HG02678 (cell line): ENCODE measurements around the gene KCNIP4.
A peak's percentile ranks its signal among the peaks of the same experiment; 100 is the strongest.
"Not testable (repeated sequence)": the region's sequence is repeated elsewhere in the genome, so short reads cannot be mapped to it uniquely, and the experiment has no call there.

Source experiments
- ATAC-seq: cut with Tn5 transposase; IDR thresholded peaks from one replicate; pipeline ENCODE4 v1.9.1; 2021; ENCODE audit warnings: mild to moderate bottlenecking, moderate library complexity; ENCODE audit not compliant: unreplicated experiment

The KCNIP4 gene

DNA sequence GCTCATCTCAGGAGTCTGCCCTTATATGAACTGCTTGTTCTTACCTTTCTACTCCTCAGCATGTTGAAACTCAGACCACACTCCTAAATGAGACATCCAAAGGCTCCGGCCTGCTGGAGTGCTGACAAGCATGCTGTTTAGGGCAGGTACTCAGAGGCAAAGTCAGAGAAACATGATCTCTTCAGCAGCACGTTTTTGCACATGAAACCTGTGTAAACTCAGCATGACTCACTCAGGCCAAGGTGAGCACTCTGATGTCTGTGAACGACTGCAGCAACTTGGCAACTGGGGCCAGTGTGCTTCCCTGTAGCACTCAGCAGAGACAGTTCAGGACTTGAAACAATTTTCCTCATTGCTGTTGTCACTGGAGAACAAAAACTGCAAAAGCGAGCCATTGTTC, 1138.8 kb downstream of the KCNIP4 start:
- no peak for ATAC-seq

DNA sequence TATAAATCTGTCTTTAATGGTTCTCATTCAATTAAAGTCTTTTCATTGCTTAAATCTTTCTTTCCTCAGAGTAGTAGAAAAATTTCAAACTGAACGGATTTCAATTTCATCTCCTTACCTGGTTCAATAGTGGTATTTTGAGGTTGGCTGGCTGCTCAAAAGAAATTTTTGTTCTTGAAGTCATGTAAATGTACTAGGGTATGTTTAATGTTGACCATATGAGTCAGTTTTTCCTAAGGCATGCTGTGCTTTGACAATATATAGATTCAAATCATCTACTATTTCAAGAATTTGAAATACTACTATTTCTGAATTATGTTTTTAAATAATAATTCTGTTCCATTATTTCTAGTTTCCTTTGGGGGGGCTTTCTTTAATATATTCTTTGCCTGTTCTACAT, 1142.9 kb downstream of the KCNIP4 start:
- ATAC-seq, result no peak

DNA sequence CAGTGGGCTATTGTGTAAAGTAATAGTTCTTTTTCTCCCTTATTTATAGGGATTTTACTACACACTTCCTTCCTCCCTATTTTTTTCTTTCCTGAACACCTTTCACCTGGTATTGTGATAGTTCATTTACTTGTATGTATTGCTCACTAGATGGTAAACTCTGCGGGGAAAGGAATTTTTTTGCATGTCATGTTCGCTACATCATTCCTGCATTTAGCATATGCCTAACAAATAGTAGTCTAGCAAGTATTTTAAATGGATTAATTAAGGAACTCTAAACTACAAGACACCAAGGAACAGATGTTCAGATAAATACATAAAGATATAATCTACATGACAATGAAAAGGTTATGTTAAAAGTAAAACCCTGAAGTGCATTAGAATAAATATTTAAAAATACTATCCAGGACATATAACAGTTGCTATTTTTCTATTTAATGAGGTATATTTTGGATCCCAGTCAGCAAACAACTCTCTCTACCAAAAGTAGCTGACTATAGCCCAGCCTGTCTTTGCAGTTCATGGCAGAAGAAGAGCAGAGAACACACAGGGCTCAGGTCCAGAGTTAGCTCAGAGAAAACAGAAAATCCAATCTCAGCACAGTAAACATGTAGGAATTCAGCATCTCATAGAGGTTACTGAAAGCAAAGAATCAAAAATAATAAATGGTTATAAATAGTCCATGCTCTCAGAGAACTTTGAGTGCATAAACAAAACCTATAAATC, 1160.5 kb downstream of the KCNIP4 start:
- ATAC-seq, result no peak

DNA sequence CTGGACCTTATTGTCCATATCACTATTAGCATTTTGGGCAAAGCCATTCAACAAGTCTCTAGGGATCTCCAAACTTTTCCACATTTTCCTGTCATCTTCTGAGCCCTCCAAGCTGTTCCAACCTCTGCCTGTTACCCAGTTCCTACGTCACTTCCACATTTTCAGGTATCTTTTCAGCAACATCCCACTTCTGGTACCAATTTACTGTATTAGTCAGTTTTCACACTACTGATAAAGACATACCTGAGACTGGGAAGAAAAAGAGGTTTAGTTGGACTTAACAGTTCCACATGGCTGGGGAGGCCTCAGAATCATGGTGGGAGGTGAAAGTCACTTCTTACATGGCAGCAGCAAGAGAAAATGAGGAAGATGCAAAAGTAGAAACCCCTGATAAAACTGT, 1165.4 kb downstream of the KCNIP4 start:
- not testable (repeated sequence) for ATAC-seq

DNA sequence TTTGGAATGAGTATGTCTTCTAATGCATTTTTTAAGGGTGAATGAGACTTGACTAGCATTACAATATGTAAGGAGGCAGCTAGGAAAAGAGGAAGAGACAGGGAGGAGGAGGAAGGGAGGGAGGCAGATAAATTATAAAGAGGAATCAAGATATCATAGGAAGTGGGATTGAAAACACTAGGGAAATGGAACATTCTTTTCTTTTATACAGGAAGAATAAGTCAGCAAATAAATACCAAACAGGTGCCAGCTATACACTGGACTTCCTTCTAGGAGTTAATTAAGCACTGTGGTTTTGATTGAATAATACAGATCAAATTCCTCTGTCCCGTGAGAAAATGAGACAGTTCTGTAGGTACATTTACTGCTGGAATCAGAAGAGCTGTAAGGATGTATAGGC, 1169.7 kb downstream of the KCNIP4 start:
- ATAC-seq, result no peak

DNA sequence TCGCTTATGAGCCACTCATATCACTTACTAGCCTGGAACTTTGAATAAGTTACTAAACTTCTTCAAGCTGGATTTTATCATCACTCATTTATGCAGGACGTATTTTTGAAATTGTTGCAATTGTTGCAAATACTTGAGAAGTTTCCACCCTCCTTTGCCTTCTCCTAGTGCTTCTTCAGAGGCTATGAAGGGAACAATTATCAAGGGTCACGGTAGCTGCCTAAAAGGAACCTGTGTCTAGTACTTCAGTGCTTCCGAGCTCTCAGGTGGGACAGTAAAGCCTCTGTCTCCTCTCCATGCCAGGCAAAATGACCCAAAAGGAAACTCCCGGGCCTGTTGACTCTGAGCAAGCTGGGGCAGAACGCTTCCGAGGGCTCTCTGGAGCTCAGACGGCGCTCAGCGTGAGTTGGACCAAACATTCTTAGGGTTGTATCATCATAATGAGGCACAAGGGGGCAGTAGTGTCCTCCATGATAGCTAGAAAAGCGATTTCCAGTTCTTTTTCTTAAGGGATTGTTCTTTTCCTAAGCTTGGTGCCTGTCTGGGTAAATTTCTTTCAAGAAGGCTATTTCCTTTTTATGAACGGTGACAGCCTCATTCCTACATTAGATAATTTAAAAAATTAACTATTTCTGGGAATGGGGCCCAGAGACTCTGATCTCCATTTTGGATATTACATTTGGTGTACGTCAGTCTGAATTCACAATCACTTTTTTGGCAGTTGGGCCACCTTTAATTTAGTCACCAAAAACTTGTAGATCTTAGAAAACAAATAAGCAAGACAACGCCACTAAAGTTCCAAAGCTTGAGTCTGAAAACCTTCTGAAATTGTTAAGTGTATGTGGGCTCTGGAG, 1175.2 kb downstream of the KCNIP4 start:
- peak; percentile 87 for ATAC-seq

DNA sequence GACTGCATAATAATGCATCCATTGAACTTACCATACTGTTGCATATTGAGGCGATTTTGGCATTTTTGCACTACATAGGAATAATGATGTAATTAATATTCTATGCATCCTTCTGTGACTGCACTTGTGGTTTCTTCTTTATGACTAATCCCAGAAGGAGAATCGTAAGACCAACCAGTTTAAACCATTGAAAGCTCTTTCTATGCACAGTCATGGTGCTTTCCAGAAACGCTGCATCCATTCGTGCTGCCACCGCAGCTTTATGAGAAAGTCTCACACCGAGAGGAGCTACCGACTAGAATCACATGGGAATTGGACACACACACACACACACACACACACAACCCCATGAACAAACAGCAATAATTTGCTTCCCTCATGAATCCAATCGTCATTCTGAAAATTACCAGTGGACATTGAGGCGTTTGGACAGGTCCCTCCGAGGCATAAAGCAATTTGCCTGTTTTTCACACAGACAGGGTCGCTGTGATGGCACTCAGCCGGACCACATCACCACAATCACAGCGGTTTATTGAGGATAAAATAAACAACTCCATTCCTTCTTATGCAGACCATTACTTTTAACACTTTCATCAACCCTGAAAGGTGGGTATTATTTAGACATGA, 1184.1 kb downstream of the KCNIP4 start:
- ATAC-seq, result no peak

DNA sequence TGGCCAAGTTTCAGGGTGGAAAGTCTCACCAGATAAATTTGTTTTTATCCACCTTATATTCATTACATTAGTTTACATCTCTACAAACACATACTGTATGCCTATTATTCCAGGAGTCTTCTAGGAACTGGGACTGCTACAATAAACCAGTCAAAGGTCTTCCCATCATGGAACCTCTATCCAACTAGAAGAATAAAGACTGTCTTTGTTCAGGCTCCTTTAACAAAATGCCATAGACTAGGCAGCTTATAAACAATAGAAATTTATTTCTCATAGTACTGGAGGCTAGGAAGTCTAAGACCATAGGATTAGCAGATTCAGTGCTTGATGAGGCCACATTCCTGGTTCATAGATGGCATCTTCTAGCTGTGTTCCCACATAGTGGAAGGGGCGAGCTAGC, 1186.7 kb downstream of the KCNIP4 start:
- ATAC-seq, result no peak

DNA sequence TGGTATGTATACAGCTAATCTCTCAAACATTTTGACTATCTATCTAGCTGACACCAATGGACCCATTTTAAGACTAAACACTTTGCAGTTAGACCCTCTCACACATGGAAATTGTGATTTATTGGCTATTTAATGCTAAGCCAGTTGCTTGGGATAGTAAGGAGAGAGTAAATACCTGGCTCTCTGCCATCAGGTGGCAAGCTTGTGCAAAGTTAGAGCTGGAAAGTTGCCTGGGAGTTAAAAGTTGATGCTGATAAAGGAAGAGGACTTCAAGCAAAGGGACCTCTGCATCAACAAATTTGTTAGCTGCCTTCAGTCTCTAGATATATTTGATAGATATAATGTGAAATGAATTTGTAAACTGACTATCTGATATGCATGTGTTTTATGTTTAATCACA, 1187.2 kb downstream of the KCNIP4 start:
- no peak for ATAC-seq

DNA sequence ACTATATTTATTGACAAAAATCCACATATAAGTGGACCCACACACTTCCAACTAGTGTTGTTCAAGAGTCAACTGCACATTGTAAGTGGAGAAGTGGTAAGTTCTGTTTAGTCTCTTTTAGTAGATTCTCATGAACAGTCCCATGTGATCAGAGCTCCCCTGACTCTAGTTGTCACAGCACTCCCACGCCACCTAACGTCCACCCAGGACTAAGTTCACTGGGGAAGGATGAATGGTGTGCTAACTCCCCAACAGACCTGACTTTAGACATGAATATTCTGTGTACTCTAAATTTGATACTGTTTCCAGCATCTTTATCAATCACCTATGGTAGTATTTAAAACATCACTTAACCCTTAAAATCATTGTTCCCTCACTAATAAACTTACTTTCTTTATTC, 1188.5 kb downstream of the KCNIP4 start:
- ATAC-seq, result no peak

DNA sequence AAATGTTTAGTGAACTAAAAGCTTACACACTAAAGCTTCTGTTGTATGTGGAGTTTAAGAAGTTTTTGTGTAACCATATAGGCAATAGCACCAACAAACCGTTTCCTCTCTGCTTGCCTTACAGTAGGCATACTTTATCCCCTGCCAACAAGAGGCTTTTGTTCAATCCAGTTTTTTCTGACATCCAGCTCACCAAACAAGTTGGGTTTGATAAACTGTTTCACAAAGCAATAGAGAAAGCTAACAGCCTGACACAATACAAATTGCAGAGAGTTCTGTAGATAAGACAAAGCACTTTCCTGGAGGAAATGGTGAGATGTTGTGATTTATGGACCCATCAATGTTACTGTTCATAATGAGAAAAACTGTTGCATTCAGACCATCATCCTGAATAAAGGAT, 1194.5 kb downstream of the KCNIP4 start:
- no peak for ATAC-seq

DNA sequence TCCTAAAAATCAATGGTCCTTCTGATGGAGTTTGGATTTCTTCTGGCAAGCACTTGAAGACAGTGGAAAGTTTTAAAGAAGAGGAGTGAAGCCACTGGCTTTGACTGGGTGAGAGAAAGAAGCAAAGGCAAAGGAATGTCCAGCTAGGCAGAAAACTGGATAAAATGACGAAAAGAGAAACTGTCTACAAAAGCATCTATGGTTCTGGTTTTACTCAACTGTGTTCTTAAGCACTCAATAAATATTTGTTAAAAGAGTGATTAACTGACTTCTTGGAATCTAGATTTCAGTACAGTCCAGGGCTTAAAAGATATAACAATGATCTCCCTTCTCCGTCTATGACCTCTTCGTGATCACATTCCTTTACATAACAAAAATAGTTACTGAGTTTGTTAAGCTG, 1195.9 kb downstream of the KCNIP4 start:
- ATAC-seq, result no peak

DNA sequence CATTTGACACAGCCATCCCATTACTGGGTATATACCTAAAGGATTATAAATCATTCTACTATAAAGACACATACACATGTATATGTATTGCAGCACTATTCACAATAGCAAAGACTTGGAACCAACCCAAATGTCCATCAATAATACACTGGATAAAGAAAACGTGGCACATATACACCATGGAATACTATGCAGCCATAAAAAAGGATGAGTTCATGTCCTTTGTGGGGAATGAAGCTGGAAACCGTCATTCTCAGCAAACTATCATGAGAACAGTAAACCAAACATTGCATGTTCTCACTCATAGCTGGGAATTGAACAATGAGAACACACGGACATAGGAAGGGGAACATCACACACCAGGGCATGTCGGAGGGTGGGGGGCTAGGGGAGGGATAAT, 1202.6 kb downstream of the KCNIP4 start:
- ATAC-seq, result not testable (repeated sequence)

DNA sequence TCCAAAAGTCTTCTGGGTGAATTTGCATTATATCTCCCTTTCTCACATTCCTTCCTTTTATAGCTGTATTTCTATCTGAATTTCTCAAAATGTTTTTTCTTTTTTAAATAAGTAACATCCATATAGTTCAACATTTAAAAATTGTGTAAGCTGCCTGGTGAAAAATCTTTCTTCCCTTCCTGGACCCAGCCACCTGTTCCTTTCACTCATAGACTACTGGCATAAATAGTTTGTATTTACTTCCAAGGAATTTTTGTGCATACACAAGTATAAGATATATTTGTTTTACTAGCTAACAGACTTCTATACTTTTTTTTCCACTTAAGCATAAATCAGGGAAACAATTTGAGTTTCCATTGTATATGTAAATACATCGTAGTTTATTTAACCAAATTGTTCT, 1212.6 kb downstream of the KCNIP4 start:
- no peak for ATAC-seq

DNA sequence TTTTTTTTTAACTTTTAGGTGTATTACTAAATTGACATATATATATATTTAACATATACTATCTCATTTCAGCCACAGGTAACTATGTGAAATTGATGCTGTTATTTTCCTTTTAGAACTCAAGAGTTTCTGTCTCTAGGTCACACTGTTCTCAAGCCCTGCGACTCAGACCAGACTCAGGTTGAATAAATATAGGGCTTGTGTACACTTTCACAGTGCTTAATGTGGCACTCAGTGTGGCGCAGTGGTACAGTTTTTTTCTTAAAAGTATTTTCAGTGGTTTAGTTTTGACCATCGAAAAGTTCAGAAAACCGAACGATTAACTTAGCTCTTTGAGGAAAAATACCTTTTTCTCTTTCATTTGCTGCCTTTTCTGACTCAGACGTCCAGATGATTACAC, 1223.7 kb downstream of the KCNIP4 start:
- ATAC-seq, result peak; percentile 95

DNA sequence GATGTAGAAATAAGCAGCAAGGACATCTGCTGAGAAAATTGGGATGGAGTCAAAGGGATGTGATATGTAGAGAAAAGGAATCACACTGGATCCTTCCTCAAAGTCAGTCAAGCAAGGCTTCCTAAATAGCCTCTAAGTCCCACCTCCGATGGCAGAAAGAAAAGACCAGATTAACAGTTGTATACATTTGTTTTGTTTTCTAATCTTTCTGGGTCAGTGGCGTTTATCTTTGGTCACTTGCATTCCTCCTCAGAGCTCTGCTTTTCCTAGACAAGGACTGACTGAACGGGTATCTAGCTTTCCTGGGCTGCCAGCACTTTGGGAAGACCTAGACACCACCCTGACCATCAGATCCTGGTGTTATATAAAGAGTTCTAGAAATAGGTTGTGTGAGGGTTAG, 1225.1 kb downstream of the KCNIP4 start:
- no peak for ATAC-seq

DNA sequence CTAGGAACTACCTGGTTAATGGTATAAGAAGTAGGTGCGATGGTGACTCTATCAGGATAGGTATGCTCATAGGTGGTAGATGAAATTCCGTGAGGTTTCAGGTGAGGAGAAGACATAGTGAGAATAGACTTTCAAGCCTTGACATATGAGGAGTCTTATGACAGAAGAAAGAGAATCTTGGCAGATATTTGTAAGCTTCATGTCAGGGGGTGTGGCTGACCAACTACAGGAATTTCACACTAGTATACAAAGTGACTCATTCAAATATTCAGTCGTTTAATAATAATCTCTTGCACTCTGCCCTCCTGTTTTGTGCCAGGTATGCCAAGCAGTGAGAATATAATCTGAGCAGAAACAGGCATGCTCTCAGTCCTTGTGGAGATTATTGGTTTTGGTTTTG, 1225.6 kb downstream of the KCNIP4 start:
- ATAC-seq, result no peak

DNA sequence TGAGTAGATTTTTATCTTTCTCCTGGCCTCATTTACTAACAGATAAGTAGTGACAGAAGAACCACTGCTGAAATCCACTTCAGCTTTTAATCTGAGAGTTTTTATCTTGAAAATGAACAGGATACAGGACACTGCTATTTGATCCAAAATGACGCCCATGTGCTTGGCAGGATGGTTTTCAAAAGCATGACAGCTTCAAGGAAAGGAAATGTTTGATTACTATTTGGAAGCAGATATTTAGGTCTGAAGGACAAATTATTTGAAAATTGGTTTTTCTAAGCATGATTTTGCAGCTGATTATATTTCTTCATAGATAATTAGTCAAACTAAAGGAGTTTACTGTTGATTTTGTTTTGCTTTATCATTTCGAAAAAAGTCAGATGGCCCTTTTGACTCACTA, 1237.2 kb downstream of the KCNIP4 start:
- no peak for ATAC-seq

DNA sequence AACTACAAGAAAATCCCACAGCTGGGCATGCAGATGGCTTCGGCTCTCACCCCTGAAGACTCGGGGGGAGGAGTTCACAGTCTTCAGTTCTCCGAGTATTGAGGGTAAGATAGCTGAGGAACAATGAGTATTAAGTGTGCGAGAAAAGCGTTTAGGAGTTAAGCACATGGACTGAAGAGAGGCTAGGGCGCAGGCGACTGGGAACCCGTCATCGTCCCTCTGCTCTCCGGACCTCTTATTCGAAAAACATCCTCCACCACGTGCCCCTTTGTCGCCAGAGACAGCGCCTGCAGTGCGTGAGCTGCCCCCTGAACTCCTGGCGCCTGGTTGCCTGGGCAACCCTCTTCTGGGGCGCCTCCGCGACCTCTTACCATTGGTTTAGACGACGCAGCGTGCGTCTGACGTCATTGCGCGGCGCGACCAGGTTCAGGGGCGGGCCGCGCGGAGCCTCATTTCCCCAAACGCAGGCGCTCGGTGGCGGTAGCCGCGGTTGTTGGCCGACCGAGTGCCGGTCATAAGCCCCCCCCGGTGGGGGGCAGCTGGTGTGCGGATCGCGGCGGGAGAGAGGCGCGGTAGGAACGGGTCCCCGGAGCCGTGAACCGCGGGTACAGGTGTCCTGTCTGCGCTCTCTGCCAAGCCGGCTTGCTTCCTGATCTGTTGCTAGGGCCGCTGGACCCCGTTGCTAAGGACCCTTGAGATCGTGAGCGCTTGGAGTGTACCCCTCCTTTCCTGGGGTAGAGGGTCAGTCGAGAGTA, 1248.4 kb downstream of the KCNIP4 start, which contains the start of gene PACRGL:
PACRGL (plus strand) TSS at position 452 of the 755 bp plus-strand sequence. CDS start 4,024 bp downstream, outside the sequence.
- peak; percentile 100 for ATAC-seq

DNA sequence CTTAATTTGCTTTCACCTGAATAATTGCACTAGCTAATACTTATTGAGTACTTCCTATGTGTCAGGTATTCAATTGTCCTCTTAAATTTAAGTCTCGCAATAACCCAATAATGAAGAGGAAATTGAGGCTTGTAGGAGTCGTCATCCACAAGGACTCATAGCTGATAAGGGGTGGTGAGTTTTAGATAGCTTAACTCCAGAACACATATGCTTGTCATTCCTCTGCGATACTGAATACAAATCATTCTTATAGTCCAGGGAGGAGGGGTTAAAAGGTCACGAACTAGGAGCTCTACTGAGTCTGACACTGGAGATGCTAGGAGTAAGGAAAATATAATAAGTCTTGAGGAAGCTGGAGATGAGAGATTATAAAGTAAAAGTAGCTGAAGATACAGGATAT, 1249.8 kb downstream of the KCNIP4 start:
- ATAC-seq, result no peak

DNA sequence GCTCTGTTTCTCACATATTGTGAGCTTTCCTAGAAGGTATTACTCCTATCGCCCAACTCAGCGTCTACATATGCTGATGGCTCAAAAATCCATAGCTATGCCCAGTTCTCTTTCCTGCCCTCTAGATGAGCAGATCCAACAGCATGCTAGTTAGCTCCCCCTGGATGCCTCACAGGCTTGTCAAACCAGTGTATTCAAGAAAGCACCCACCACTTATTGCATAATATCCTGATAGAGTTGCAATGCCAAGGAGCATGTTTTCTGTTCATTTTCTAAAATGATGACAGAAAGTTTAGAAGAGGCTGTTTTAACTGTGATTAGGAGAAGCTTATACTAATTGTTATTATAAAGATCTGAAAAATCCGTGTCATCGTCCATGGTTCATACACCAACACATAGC, 1250.2 kb downstream of the KCNIP4 start:
- ATAC-seq, result no peak
